ES-I3 (cell line): ENCODE results near the gene GLRX.

ENCODE experiments used
- H3K36me3 ChIP-seq: 2 replicates; pipeline ENCODE4 v1.6.1; 2013; ENCODE audit warnings: mild to moderate bottlenecking, low read length, control low read depth, moderate library complexity; ENCODE audit not compliant: insufficient read depth
- H3K4me1 ChIP-seq: 2 replicates; pipeline ENCODE4 v1.6.1; 2013; ENCODE audit warnings: mild to moderate bottlenecking, control low read depth, low read length; ENCODE audit not compliant: insufficient read depth
- H3K9ac ChIP-seq: 2 replicates; pipeline ENCODE4 v1.6.1; 2013; ENCODE audit warnings: low read depth, mild to moderate bottlenecking, low read length, moderate library complexity
- H3K9me3 ChIP-seq: 2 replicates; pipeline ENCODE4 v1.6.1; 2013; ENCODE audit warnings: mild to moderate bottlenecking, low read length, moderate library complexity; ENCODE audit not compliant: control insufficient read depth, insufficient read depth

Gene GLRX

GRCh38 chr5:95779611-95780010 lies 42.9 kb downstream of the GLRX start:
- Histone ChIP-seq H3K9ac (no peak overlapping the region), H3K36me3 (no peaks in the 10 kb centered on the region; the same call in 1 of the 2 replicates), H3K4me1 (no peaks in the 10 kb centered on the region; the same call in 1 of the 2 replicates), H3K9me3 (no peaks in the 10 kb centered on the region)

- H3K9me3 ChIP-seq, result no peaks in the 10 kb centered on the region
- no peaks in the 10 kb centered on the region for H3K36me3 ChIP-seq
- H3K9ac ChIP-seq, result no peak overlapping the region
- no peaks in the 10 kb centered on the region; the same call in 1 of the 2 replicates for H3K4me1 ChIP-seq
These were observed 43.7 kb downstream of the GLRX start for GRCh38 chr5:95778713-95779436.

- Histone ChIP-seq H3K4me1 (no peaks in the 10 kb centered on the region; the same call in 1 of the 2 replicates), H3K9ac (no peak overlapping the region), H3K9me3 (no peaks in the 10 kb centered on the region), H3K36me3 (no peaks in the 10 kb centered on the region)
These were observed 45.1 kb downstream of the GLRX start for GRCh38 chr5:95777441-95777840.

DNA sequence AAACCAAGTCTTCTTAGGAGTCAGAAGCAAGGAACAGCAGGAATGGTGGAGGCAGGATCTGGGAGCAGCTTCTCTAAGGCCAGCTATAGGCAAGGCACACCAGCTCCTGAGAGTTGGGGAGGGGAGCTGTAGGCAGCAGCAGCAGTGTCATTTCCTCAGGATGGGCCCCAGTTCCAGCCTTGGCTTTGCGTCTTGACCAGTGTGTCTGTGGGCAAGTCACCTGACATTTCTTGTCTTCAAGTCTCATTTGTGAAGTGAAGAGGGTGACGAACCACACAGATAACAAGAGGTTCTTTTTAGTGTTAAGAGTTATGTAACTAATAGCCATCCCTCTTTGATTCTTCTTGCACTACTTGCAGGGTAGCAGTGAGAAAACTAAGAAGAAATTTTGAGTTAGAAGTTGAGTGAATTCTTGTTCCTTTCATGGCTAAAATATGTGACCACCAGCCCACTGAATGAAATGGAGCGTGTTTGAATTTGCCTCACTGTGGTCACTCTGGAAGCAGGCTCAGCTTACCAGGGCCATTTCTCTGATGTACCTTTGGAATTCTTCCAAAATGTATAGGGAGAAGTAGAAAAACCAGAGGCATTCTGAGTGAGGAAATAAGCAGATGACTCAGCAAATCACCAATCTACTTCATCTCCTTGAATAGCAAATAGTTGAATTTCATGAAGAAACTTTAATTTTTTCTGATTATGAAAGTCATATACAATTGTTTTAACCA lies 49.0 kb downstream of the GLRX start:
- no peaks in the 10 kb centered on the region for H3K36me3 ChIP-seq
- H3K9me3 ChIP-seq, result no peaks in the 10 kb centered on the region
- H3K9ac ChIP-seq, result no peak overlapping the region
- H3K4me1 ChIP-seq, result no peaks in the 10 kb centered on the region

DNA sequence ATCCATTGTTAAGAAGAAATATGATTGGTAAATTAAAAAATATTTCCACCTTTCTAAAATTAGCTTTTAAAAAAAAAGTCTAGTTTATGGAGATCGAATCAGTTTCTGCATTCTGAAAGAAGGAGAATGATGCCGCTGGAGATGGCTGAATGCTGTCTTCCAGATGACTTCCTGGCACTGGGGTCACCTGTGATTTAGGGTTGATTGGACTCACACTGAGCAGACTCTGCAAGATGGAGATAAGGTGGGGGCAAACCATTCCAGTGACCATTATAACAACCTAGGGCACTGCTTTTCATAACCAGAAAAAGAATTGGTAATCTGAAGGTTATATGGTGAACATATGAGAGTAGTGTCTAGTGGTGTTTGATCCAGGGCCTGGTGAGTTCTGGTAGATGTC lies 50.6 kb downstream of the GLRX start:
- Histone ChIP-seq H3K9me3 (no peaks in the 10 kb centered on the region), H3K9ac (no peak overlapping the region), H3K4me1 (no peaks in the 10 kb centered on the region), H3K36me3 (no peaks in the 10 kb centered on the region)

- H3K36me3 ChIP-seq, result no peaks in the 10 kb centered on the region
- no peak overlapping the region for H3K9ac ChIP-seq
- H3K9me3 ChIP-seq, result no peaks in the 10 kb centered on the region
- H3K4me1 ChIP-seq, result no peaks in the 10 kb centered on the region
These were observed 51.5 kb downstream of the GLRX start for GRCh38 chr5:95770830-95771708.

DNA sequence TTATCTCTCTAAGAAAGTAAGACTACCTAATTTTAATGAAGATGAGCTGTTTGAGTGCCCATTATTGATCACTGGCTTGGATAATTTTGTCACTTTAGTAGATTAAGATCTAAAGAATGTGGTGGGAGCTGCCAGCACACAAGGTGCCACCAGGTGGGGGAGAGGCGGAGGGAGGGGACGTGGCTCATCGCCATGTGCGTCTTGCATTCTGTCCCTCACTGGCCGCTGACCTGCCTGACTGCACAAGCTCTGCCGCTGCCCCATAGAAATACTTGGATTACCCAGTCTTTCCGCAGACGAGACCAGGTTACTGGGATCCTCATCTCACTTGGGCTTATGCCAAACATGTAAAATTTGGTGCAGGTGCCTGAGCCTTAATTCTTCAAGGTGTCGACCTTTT lies 53.8 kb downstream of the GLRX start:
- Histone ChIP-seq H3K36me3 (no peaks in the 10 kb centered on the region), H3K9ac (no peak overlapping the region)

DNA sequence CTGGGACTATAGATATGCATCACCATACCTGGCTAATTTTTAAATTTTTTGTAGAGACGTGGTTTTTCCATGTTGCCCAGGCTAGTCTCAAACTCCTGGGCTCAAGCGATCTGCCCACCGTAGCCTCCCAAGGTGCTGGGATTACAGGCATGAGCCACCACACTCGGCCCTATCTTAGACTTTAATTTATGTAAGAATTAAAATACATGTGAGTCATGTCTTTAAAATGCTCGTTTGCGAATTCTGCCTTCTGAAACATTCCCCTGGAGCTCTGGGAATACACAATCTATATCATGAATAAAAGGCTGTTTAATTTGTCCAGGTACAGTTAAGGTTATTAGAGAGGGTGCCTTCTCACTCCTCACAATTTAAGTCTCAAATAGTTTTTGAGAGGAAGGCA lies 58.6 kb downstream of the GLRX start:
- no peaks in the 10 kb centered on the region for H3K9me3 ChIP-seq
- no peak overlapping the region for H3K9ac ChIP-seq
- peaks cover 4% of the 10 kb centered on the region; the same call in 1 of the 2 replicates for H3K4me1 ChIP-seq
- no peaks in the 10 kb centered on the region for H3K36me3 ChIP-seq

More for the DNA sequence above, 53.8 kb downstream of the GLRX start:
- Histone ChIP-seq H3K9me3 (no peaks in the 10 kb centered on the region), H3K4me1 (no peaks in the 10 kb centered on the region)
